NOMO-1 treated with DMSO at 0.1 percent for 48 hours (cell line): ENCODE measurements around the gene RC3H2.

ENCODE experiments used
- DNase-seq: peaks from one replicate; lab custom pipeline; 2025; ENCODE audit not compliant: unreplicated experiment; lab: John Stamatoyannopoulos, UW

The RC3H2 gene

GRCh38 chr9:122904823-122905710 is at the start of gene RC3H2:
TSS of gene RC3H2 (minus strand) at chr9:122905359. CDS start at chr9:122897509, 7,850 bp downstream.
- DNase-seq, result peak; percentile 98

- DNase-seq, result no peak
Observed at GRCh38 chr9:122954253-122954691, 49.1 kb upstream of the RC3H2 start.

GRCh38 chr9:122951056-122951455 is 45.9 kb upstream of the RC3H2 start:
- no peak for DNase-seq

GRCh38 chr9:122950263-122950662 is 45.1 kb upstream of the RC3H2 start:
- no peak for DNase-seq

GRCh38 chr9:122949696-122950095 is 44.5 kb upstream of the RC3H2 start:
- no peak for DNase-seq

- no peak for DNase-seq
Observed at GRCh38 chr9:122948313-122948712, 43.2 kb upstream of the RC3H2 start.

- DNase-seq, result no peak
Observed at GRCh38 chr9:122946461-122947005, 41.4 kb upstream of the RC3H2 start.

- DNase-seq, result no peak
Observed at GRCh38 chr9:122944960-122945888, 40.1 kb upstream of the RC3H2 start.

GRCh38 chr9:122941582-122942234 is 36.5 kb upstream of the RC3H2 start:
- no peak for DNase-seq

- peak; percentile 91 for DNase-seq
Observed at GRCh38 chr9:122940749-122941581, 35.8 kb upstream of the RC3H2 start, which contains the start of gene RABGAP1. TSS of gene RABGAP1 (plus strand) at chr9:122941020. CDS start at chr9:122957060, 16,040 bp downstream.

- DNase-seq, result no peak
Observed at GRCh38 chr9:122940454-122940748, 35.2 kb upstream of the RC3H2 start.

GRCh38 chr9:122939601-122940000 is 34.4 kb upstream of the RC3H2 start:
- peak; percentile 46 for DNase-seq

GRCh38 chr9:122936883-122937282 is 31.7 kb upstream of the RC3H2 start:
- DNase-seq, result no peak

- DNase-seq, result no peak
Observed at GRCh38 chr9:122936464-122936863, 31.3 kb upstream of the RC3H2 start.

GRCh38 chr9:122931226-122932121 is 26.3 kb upstream of the RC3H2 start, which contains the start of gene ZBTB26:
TSS of gene ZBTB26 (minus strand) at chr9:122931512. CDS start at chr9:122919934, 11,578 bp downstream.
- peak; percentile 91 for DNase-seq

- peak; percentile 31 for DNase-seq
Observed at GRCh38 chr9:122930541-122931225, 25.5 kb upstream of the RC3H2 start.

- no peak for DNase-seq
Observed at GRCh38 chr9:122929796-122930354, 24.7 kb upstream of the RC3H2 start.

GRCh38 chr9:122923947-122924346 is 18.8 kb upstream of the RC3H2 start:
- DNase-seq, result no peak
